ENCODE data around the gene RBM10.

Gene RBM10

DNA sequence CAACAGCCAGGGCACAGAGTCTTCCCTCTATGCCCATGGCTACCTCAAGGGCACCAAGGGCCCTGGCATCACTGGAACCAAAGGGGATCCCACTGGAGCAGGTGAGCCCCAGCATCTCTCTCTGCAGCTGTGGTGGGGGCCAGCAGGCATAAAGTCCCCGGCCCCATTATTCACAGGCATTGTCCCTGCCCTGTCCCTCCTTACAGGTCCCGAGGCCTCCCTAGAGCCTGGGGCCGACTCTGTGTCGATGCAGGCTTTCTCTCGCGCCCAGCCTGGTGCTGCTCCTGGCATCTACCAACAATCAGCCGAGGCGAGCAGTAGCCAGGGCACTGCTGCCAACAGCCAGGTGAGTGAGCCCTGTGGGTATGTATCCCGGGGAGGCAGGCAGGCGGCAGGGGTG lies 36.3 kb downstream of the RBM10 start:
- H4K20me1 ChIP-seq (ENCODE audit: insufficient read depth, low read length), result no peaks in the 10 kb centered on the region
- DNase-seq, result no peak
- H3K4me2 ChIP-seq (ENCODE audit: low read depth, low read length), result no peak overlapping the region
- no peaks in the 10 kb centered on the region for H3K79me2 ChIP-seq (ENCODE audit: low read length)
- TF ChIP-seq EZH2 (optimal IDR thresholded peaks at IDR 0.05; ENCODE audit: low read depth, low read length), result no peak
- TF ChIP-seq, protein P1, sequence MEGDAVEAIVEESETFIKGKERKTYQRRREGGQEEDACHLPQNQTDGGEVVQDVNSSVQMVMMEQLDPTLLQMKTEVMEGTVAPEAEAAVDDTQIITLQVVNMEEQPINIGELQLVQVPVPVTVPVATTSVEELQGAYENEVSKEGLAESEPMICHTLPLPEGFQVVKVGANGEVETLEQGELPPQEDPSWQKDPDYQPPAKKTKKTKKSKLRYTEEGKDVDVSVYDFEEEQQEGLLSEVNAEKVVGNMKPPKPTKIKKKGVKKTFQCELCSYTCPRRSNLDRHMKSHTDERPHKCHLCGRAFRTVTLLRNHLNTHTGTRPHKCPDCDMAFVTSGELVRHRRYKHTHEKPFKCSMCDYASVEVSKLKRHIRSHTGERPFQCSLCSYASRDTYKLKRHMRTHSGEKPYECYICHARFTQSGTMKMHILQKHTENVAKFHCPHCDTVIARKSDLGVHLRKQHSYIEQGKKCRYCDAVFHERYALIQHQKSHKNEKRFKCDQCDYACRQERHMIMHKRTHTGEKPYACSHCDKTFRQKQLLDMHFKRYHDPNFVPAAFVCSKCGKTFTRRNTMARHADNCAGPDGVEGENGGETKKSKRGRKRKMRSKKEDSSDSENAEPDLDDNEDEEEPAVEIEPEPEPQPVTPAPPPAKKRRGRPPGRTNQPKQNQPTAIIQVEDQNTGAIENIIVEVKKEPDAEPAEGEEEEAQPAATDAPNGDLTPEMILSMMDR (IDR thresholded peaks at IDR 0.05; ENCODE audit: low read length), result no peak
- no peak for TF ChIP-seq EZH2phosphoT487 (IDR thresholded peaks at IDR 0.05; ENCODE audit: low read length)
- H3K9me3 ChIP-seq (replicated peaks; ENCODE audit: insufficient read depth, low read length), result no peaks in the 10 kb centered on the region
- no peak overlapping the region for H3K4me3 ChIP-seq (ENCODE audit: low read length)
- H3K36me3 ChIP-seq (replicated peaks; ENCODE audit: insufficient read depth, low read length), result no peaks in the 10 kb centered on the region
- no peak overlapping the region for H3K9ac ChIP-seq (ENCODE audit: low read length)
- H3K27ac ChIP-seq (ENCODE audit: low read length), result no peak overlapping the region
- no peaks in the 10 kb centered on the region for H3K27me3 ChIP-seq (replicated peaks; ENCODE audit: insufficient read depth, low read length)
- no peaks in the 10 kb centered on the region for H3K9me2 ChIP-seq (replicated peaks; ENCODE audit: insufficient read depth, low read length)
- no peaks in the 10 kb centered on the region for H3K4me1 ChIP-seq (ENCODE audit: low read length)
- no peaks in the 10 kb centered on the region for H3F3A ChIP-seq (ENCODE audit: insufficient read depth, low read length)
- H2AFZ ChIP-seq (ENCODE audit: low read length), result no peak overlapping the region

DNA sequence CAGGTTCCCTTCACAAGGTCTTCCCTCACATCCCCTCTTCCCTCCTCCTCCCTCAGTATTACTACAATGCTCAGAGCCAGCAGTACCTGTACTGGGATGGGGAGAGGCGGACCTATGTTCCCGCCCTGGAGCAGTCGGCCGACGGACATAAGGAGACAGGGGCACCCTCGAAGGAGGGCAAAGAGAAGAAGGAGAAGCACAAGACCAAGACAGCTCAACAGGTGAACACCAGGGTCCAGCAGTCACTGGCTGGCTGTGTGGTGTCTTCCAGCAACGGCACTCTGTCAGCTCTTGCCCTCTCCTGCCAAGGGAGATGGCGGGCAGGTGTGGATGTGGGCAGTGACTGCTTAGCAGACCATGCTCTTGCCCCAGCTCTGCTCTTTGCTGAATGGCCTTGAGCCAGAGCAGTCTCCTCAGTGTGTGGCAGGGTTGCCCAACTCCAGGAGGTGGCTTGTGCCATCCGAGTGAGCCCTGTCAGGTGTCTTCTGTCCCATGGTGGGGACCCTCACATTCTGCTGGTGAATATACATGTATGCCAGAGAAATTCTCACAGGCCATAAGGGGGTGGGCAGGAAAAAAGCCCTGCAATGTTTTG lies 37.2 kb downstream of the RBM10 start:
- Histone ChIP-seq H3K79me2 (ENCODE audit: low read length) (no peaks in the 10 kb centered on the region), H3K27me3 (replicated peaks; ENCODE audit: insufficient read depth, low read length) (no peaks in the 10 kb centered on the region), H4K20me1 (ENCODE audit: insufficient read depth, low read length) (no peaks in the 10 kb centered on the region), H3K4me1 (ENCODE audit: low read length) (no peaks in the 10 kb centered on the region), H3K9me3 (replicated peaks; ENCODE audit: insufficient read depth, low read length) (no peaks in the 10 kb centered on the region), H3F3A (ENCODE audit: insufficient read depth, low read length) (no peaks in the 10 kb centered on the region), H2AFZ (ENCODE audit: low read length) (no peak overlapping the region), H3K4me3 (ENCODE audit: low read length) (no peak overlapping the region), H3K4me2 (ENCODE audit: low read depth, low read length) (no peak overlapping the region), H3K27ac (ENCODE audit: low read length) (no peak overlapping the region), H3K9me2 (replicated peaks; ENCODE audit: insufficient read depth, low read length) (no peaks in the 10 kb centered on the region), H3K36me3 (replicated peaks; ENCODE audit: insufficient read depth, low read length) (no peaks in the 10 kb centered on the region), H3K9ac (ENCODE audit: low read length) (no peak overlapping the region)
- DNase-seq, result no peak
- TF ChIP-seq EZH2 (optimal IDR thresholded peaks at IDR 0.05; ENCODE audit: low read depth, low read length), result no peak

DNA sequence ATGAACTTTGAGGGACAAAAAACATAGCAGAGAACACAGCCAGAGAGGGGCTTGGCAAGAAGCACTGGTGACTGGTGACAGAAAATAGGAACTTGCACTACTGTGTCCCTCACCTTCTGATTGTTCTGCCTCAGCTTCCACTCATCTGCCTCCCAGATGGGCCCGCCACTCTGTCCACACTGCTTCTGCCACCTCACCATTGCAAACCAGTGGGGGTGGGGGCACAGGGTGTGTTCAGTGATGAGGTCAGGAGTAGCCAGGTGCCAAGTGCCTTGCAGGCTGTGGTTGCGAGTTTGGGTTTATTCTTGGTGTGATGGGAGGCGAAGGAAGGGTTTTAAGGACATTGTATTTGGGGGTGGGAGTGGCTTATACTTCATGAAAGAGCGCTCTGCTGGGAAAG lies 39.5 kb downstream of the RBM10 start:
- Histone ChIP-seq H3K4me1 (ENCODE audit: low read length) (no peaks in the 10 kb centered on the region), H3K4me2 (ENCODE audit: low read depth, low read length) (no peak overlapping the region), H3F3A (ENCODE audit: insufficient read depth, low read length) (peaks cover 5% of the 10 kb centered on the region; the same call in 1 of the 2 replicates), H2AFZ (ENCODE audit: low read length) (no peak overlapping the region), H4K20me1 (ENCODE audit: insufficient read depth, low read length) (no peaks in the 10 kb centered on the region), H3K9me2 (replicated peaks; ENCODE audit: insufficient read depth, low read length) (no peaks in the 10 kb centered on the region), H3K9ac (ENCODE audit: low read length) (no peak overlapping the region), H3K9me3 (replicated peaks; ENCODE audit: insufficient read depth, low read length) (no peaks in the 10 kb centered on the region), H3K27ac (ENCODE audit: low read length) (no peak overlapping the region), H3K27me3 (replicated peaks; ENCODE audit: insufficient read depth, low read length) (no peaks in the 10 kb centered on the region), H3K4me3 (ENCODE audit: low read length) (no peak overlapping the region), H3K79me2 (ENCODE audit: low read length) (no peaks in the 10 kb centered on the region), H3K36me3 (replicated peaks; ENCODE audit: insufficient read depth, low read length) (no peaks in the 10 kb centered on the region)
- DNase-seq, result no peak
- no peak for TF ChIP-seq EZH2phosphoT487 (IDR thresholded peaks at IDR 0.05; ENCODE audit: low read length)
- TF ChIP-seq, protein P1 (IDR thresholded peaks at IDR 0.05; ENCODE audit: low read length), result no peak
- TF ChIP-seq EZH2 (optimal IDR thresholded peaks at IDR 0.05; ENCODE audit: low read depth, low read length), result no peak

GRCh38 chrX:47185241-47185640 lies 40.2 kb downstream of the RBM10 start:
- no peaks in the 10 kb centered on the region for H3K9me3 ChIP-seq (replicated peaks; ENCODE audit: insufficient read depth, low read length)
- no peak overlapping the region for H2AFZ ChIP-seq (ENCODE audit: low read length)
- TF ChIP-seq, protein P1 (IDR thresholded peaks at IDR 0.05; ENCODE audit: low read length), result no peak
- no peak for TF ChIP-seq EZH2 (optimal IDR thresholded peaks at IDR 0.05; ENCODE audit: low read depth, low read length)
- no peak for TF ChIP-seq EZH2phosphoT487 (IDR thresholded peaks at IDR 0.05; ENCODE audit: low read length)
- no peak overlapping the region for H3K27ac ChIP-seq (ENCODE audit: low read length)
- H3K9me2 ChIP-seq (replicated peaks; ENCODE audit: insufficient read depth, low read length), result no peaks in the 10 kb centered on the region
- no peak overlapping the region for H3K4me3 ChIP-seq (ENCODE audit: low read length)
- H3K9ac ChIP-seq (ENCODE audit: low read length), result no peak overlapping the region
- no peaks in the 10 kb centered on the region for H3K27me3 ChIP-seq (replicated peaks; ENCODE audit: insufficient read depth, low read length)
- H4K20me1 ChIP-seq (ENCODE audit: insufficient read depth, low read length), result no peaks in the 10 kb centered on the region
- no peaks in the 10 kb centered on the region for H3K4me1 ChIP-seq (ENCODE audit: low read length)
- H3K4me2 ChIP-seq (ENCODE audit: low read depth, low read length), result no peak overlapping the region
- no peaks in the 10 kb centered on the region for H3K79me2 ChIP-seq (ENCODE audit: low read length)
- H3F3A ChIP-seq (ENCODE audit: insufficient read depth, low read length), result peaks cover 5% of the 10 kb centered on the region; the same call in 1 of the 2 replicates
- no peaks in the 10 kb centered on the region for H3K36me3 ChIP-seq (replicated peaks; ENCODE audit: insufficient read depth, low read length)
- no peak for DNase-seq

Measured in MM.1S (cell line).